IgD-negative memory B cell (primary cell): ENCODE results near the gene BLM. TPM values are rescaled to one million over a fixed set of nuclear protein-coding genes. Genes with fewer than 3 reads are reported as not detected.
A peak's percentile ranks its signal among the peaks of the same experiment; 100 is the strongest.
"Not testable (repeated sequence)": the region's sequence is repeated elsewhere in the genome, so short reads cannot be mapped to it uniquely, and the experiment has no call there.

ENCODE experiments used
- H3K27ac Mint-ChIP-seq, 3 donors: one replicate each; pipeline ENCODE4 v1.8.0; 2020 to 2022; ENCODE audit warnings: mild to moderate bottlenecking in 3 of 3, mixed read lengths in 3 of 3, moderate library complexity in 1 of 3
- H3K27me3 Mint-ChIP-seq: one replicate; pipeline ENCODE4 v1.8.0; 2021; ENCODE audit warnings: mixed read lengths
- H3K36me3 Mint-ChIP-seq: one replicate; pipeline ENCODE4 v1.8.0; 2020; ENCODE audit warnings: mild to moderate bottlenecking, mixed read lengths
- H3K4me1 Mint-ChIP-seq, 3 donors: one replicate each; pipeline ENCODE4 v1.8.0; 2020 to 2022; ENCODE audit warnings: mixed read lengths in 3 of 3, mild to moderate bottlenecking in 1 of 3
- H3K4me3 Mint-ChIP-seq, 4 donors: one replicate each; pipeline ENCODE4 v1.8.0; 2020 to 2022; ENCODE audit warnings: mild to moderate bottlenecking in 4 of 4, mixed read lengths in 4 of 4, moderate library complexity in 3 of 4
- H3K9me3 Mint-ChIP-seq, 3 donors: one replicate each; pipeline ENCODE4 v1.8.0; 2020 to 2021; ENCODE audit warnings: mixed read lengths in 3 of 3, mild to moderate bottlenecking in 1 of 3
- polyA plus RNA-seq: library from polyadenylated mRNA; unstranded; fragments of 300-500 nt; fragmentation: Illumina TruSeq; gene quantifications from one replicate; pipeline ENCODE4 v1.2.3, GENCODE V29; 2021

Gene BLM
- polyA plus RNA-seq, 1 donor from 2014 or later, result 14.4 TPM

- no peaks in the 10 kb centered on the region for H3K9me3 Mint-ChIP-seq
- H3K4me1 Mint-ChIP-seq, result peaks cover 14 to 25% (median 18%) of the 10 kb centered on the region in 3 donors
- H3K36me3 Mint-ChIP-seq, result no peaks in the 10 kb centered on the region
Observed at GRCh38 chr15:90823455-90823974, 106.4 kb downstream of the BLM start.

GRCh38 chr15:90825115-90825899 is 108.2 kb downstream of the BLM start:
- Mint-ChIP-seq H3K4me1 (peaks cover 17 to 31% (median 21%) of the 10 kb centered on the region in 3 donors), H3K27ac (peak overlapping the region in 2 of 3 donors; percentile 55 to 68)
- not testable (repeated sequence) for H3K4me3 Mint-ChIP-seq, H3K27me3 Mint-ChIP-seq, H3K9me3 Mint-ChIP-seq, H3K36me3 Mint-ChIP-seq

More at GRCh38 chr15:90823455-90823974, 106.4 kb downstream of the BLM start:
- Mint-ChIP-seq H3K27ac (peak overlapping the region in 1 of 3 donors; percentile 52), H3K27me3 (no peaks in the 10 kb centered on the region), H3K4me3 (peak overlapping the region in 2 of 4 donors; percentile 11 to 88)

GRCh38 chr15:90826206-90826885 is 109.2 kb downstream of the BLM start:
- not testable (repeated sequence) for H3K9me3 Mint-ChIP-seq, H3K36me3 Mint-ChIP-seq, H3K27me3 Mint-ChIP-seq, H3K4me3 Mint-ChIP-seq
- Mint-ChIP-seq H3K27ac (peak overlapping the region in 2 of 3 donors; percentile 60 to 68), H3K4me1 (peaks cover 17 to 37% (median 26%) of the 10 kb centered on the region in 3 donors)

GRCh38 chr15:90826886-90827435 is 109.8 kb downstream of the BLM start:
- Mint-ChIP-seq H3K27ac (no peak overlapping the region), H3K36me3 (no peaks in the 10 kb centered on the region), H3K27me3 (peaks cover 6% of the 10 kb centered on the region), H3K4me1 (peaks cover 17 to 34% (median 23%) of the 10 kb centered on the region in 3 donors), H3K4me3 (no peak overlapping the region), H3K9me3 (no peaks in the 10 kb centered on the region)

- peaks cover 6% of the 10 kb centered on the region for H3K27me3 Mint-ChIP-seq
- peaks cover 17 to 30% (median 23%) of the 10 kb centered on the region in 3 donors for H3K4me1 Mint-ChIP-seq
- no peaks in the 10 kb centered on the region for H3K9me3 Mint-ChIP-seq
- no peak overlapping the region for H3K27ac Mint-ChIP-seq
- H3K4me3 Mint-ChIP-seq, result no peak overlapping the region
- no peaks in the 10 kb centered on the region for H3K36me3 Mint-ChIP-seq
Observed at GRCh38 chr15:90828111-90828510, 111.0 kb downstream of the BLM start.

- H3K4me1 Mint-ChIP-seq, result peaks cover 14 to 26% (median 20%) of the 10 kb centered on the region in 3 donors
- H3K9me3 Mint-ChIP-seq, result no peaks in the 10 kb centered on the region
Observed at GRCh38 chr15:90829126-90829525, 112.0 kb downstream of the BLM start.

GRCh38 chr15:90829942-90830440 is 112.8 kb downstream of the BLM start:
- Mint-ChIP-seq H3K4me3 (peak overlapping the region in 3 of 4 donors; percentile 26 to 72 (median 58)), H3K4me1 (peaks cover 7 to 19% (median 12%) of the 10 kb centered on the region in 3 donors), H3K9me3 (no peaks in the 10 kb centered on the region), H3K27me3 (peaks cover 6% of the 10 kb centered on the region), H3K27ac (peak overlapping the region; percentile 43 to 82 (median 67)), H3K36me3 (no peaks in the 10 kb centered on the region)

More at GRCh38 chr15:90829126-90829525, 112.0 kb downstream of the BLM start:
- no peaks in the 10 kb centered on the region for H3K36me3 Mint-ChIP-seq
- no peak overlapping the region for H3K4me3 Mint-ChIP-seq
- peaks cover 6% of the 10 kb centered on the region for H3K27me3 Mint-ChIP-seq
- H3K27ac Mint-ChIP-seq, result peak overlapping the region in 1 of 3 donors; percentile 39

GRCh38 chr15:90834626-90835025 is 117.5 kb downstream of the BLM start:
- Mint-ChIP-seq H3K27ac (no peak overlapping the region), H3K36me3 (no peaks in the 10 kb centered on the region), H3K27me3 (peaks cover 6% of the 10 kb centered on the region), H3K4me1 (peaks cover 28 to 33% (median 28%) of the 10 kb centered on the region in 3 donors), H3K9me3 (no peaks in the 10 kb centered on the region), H3K4me3 (no peak overlapping the region)

- Mint-ChIP-seq H3K9me3 (no peaks in the 10 kb centered on the region), H3K27ac (no peak overlapping the region), H3K4me3 (no peak overlapping the region), H3K36me3 (no peaks in the 10 kb centered on the region), H3K4me1 (peaks cover 18 to 30% (median 26%) of the 10 kb centered on the region in 3 donors), H3K27me3 (no peaks in the 10 kb centered on the region)
Observed at GRCh38 chr15:90836296-90836871, 119.2 kb downstream of the BLM start.

GRCh38 chr15:90837094-90837493 is 119.9 kb downstream of the BLM start:
- Mint-ChIP-seq H3K36me3 (no peaks in the 10 kb centered on the region), H3K9me3 (no peaks in the 10 kb centered on the region), H3K27me3 (no peaks in the 10 kb centered on the region), H3K4me3 (peak overlapping the region in 1 of 4 donors; percentile 43), H3K27ac (peak overlapping the region; percentile 4 to 64 (median 63)), H3K4me1 (peaks cover 22 to 30% (median 29%) of the 10 kb centered on the region in 3 donors)

GRCh38 chr15:90838139-90838538 is 121.0 kb downstream of the BLM start:
- peaks cover 28 to 33% (median 31%) of the 10 kb centered on the region in 3 donors for H3K4me1 Mint-ChIP-seq

GRCh38 chr15:90838544-90838943 is 121.4 kb downstream of the BLM start:
- H3K9me3 Mint-ChIP-seq, result no peaks in the 10 kb centered on the region

More at GRCh38 chr15:90838139-90838538, 121.0 kb downstream of the BLM start:
- Mint-ChIP-seq H3K9me3 (no peaks in the 10 kb centered on the region), H3K36me3 (no peaks in the 10 kb centered on the region), H3K4me3 (peak overlapping the region; percentile 70 to 93 (median 77)), H3K27me3 (no peaks in the 10 kb centered on the region), H3K27ac (peak overlapping the region; percentile 74 to 89 (median 80))

GRCh38 chr15:90839187-90840071 is 122.3 kb downstream of the BLM start:
- H3K4me1 Mint-ChIP-seq, result peaks cover 28 to 36% (median 34%) of the 10 kb centered on the region in 3 donors
- no peaks in the 10 kb centered on the region for H3K27me3 Mint-ChIP-seq
- peak overlapping the region; percentile 74 to 89 (median 83) for H3K27ac Mint-ChIP-seq
- peak overlapping the region; percentile 70 to 93 (median 87) for H3K4me3 Mint-ChIP-seq
- no peaks in the 10 kb centered on the region for H3K36me3 Mint-ChIP-seq
- no peaks in the 10 kb centered on the region for H3K9me3 Mint-ChIP-seq

More at GRCh38 chr15:90838544-90838943, 121.4 kb downstream of the BLM start:
- Mint-ChIP-seq H3K4me3 (peak overlapping the region; percentile 70 to 93 (median 77)), H3K4me1 (peaks cover 28 to 33% (median 31%) of the 10 kb centered on the region in 3 donors), H3K27me3 (no peaks in the 10 kb centered on the region), H3K27ac (peak overlapping the region; percentile 74 to 89 (median 80)), H3K36me3 (no peaks in the 10 kb centered on the region)
